HUDEP-2 (cell line): ENCODE results near the gene DAZ2.
"Not testable (repeated sequence)": the region's sequence is repeated elsewhere in the genome, so short reads cannot be mapped to it uniquely, and the experiment has no call there.

Experiments
- DNase-seq, 76 experiments: peaks; one replicate each; lab custom pipeline; 2025; ENCODE audit not compliant: unreplicated experiment in 76 of 76; lab: John Stamatoyannopoulos, UW

DAZ2 gene, protein sequence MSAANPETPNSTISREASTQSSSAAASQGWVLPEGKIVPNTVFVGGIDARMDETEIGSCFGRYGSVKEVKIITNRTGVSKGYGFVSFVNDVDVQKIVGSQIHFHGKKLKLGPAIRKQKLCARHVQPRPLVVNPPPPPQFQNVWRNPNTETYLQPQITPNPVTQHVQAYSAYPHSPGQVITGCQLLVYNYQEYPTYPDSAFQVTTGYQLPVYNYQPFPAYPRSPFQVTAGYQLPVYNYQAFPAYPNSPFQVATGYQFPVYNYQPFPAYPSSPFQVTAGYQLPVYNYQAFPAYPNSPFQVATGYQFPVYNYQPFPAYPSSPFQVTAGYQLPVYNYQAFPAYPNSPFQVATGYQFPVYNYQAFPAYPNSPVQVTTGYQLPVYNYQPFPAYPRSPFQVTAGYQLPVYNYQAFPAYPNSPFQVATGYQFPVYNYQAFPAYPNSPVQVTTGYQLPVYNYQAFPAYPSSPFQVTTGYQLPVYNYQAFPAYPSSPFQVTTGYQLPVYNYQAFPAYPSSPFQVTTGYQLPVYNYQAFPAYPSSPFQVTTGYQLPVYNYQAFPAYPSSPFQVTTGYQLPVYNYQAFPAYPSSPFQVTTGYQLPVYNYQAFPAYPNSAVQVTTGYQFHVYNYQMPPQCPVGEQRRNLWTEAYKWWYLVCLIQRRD

DNA sequence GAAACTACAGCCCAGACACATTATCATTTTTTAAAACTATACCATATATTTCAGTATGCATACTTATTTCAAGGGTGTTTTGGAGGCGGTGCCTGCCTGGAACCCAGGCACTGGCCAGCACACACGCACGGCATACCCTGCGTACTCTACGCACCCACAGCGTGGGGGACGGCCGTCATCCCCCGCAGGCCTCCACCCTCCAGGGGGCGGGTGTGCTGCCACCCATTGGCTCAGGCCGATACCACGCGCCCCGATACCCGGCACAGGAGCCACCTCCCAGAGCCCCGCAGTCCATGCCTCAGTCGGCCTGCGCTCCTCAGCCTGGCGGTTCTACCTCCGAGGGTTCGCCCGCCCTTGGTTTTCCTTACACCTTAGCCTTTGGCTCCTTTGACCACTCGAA is at the start of gene DAZ2:
DAZ2 (plus strand) TSS at position 301 of the 400 bp plus-strand sequence. CDS start 208 bp downstream, outside the sequence.
- DNase-seq = not testable (repeated sequence)

DNA sequence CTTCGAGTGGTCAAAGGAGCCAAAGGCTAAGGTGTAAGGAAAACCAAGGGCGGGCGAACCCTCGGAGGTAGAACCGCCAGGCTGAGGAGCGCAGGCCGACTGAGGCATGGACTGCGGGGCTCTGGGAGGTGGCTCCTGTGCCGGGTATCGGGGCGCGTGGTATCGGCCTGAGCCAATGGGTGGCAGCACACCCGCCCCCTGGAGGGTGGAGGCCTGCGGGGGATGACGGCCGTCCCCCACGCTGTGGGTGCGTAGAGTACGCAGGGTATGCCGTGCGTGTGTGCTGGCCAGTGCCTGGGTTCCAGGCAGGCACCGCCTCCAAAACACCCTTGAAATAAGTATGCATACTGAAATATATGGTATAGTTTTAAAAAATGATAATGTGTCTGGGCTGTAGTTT is 20.4 kb upstream of the DAZ2 start, which contains the start of gene DAZ1:
DAZ1 (minus strand) TSS at position 101 of the 400 bp plus-strand sequence. CDS start 208 bp downstream, outside the sequence.
- DNase-seq = not testable (repeated sequence)

DNA sequence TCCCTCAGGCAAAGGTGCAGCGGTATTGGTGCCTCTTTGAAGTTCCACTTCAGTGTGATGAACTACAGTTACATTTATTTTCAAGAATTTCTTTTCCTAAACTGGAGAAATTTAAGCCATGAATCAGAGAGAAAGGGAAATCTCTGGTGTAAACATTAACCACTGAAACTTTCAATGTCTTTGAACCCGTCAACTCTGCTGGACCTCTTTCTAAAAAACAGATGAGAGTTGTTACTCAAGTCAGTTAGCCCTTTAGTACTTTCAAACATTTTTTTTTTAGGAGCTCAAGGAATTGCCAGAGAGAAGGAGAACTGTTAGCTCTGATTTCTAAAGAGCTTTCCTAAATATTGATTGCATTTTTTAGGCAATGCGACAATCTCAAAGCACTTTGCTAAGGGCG is 11.9 kb upstream of the DAZ2 start:
- not testable (repeated sequence) for DNase-seq

DNA sequence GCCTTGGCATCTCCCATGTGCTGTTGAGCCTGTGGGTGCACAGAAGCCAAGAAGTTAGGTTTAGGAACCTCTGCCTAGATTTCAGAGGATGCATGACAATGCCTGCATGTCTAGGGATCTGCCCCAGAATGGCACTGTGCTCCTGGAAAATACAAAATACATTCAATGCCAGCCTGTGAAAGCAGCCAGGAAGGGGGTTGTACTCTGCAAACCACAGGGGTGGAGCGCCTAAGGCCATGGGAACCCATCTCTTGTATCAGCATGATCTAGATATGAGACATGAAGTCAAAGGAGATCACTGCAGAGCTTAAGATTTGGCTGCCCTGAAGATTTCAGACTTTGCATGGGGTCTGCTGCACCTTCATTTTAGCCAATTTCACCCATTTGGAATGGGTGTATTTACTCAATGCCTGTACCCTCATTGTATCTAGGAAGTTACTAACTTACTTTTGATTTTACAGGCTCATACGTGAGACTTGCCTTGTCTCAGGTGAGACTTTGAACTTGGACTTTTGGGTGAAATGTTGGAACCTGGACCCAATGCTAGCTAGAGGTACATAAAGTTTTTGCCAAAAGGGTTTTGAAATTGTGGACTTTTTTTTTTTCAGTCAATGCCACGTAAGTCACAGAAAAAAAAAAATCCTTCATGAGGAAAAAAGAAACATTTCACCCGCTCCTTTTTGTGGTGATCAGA is 9.4 kb upstream of the DAZ2 start:
- not testable (repeated sequence) for DNase-seq

DNA sequence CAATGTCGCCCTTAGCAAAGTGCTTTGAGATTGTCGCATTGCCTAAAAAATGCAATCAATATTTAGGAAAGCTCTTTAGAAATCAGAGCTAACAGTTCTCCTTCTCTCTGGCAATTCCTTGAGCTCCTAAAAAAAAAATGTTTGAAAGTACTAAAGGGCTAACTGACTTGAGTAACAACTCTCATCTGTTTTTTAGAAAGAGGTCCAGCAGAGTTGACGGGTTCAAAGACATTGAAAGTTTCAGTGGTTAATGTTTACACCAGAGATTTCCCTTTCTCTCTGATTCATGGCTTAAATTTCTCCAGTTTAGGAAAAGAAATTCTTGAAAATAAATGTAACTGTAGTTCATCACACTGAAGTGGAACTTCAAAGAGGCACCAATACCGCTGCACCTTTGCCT is 8.7 kb upstream of the DAZ2 start:
- DNase-seq = not testable (repeated sequence)
